Testis (tissue), 2 donors: ENCODE measurements around the gene CACNB3.

Source experiments
- POLR2A ChIP-seq: fragments of 450-650 bp; IDR thresholded peaks from one replicate; pipeline ENCODE4 v1.6.1; 2017; ENCODE audit warnings: antibody characterized with exemption, mild to moderate bottlenecking, moderate library complexity
- TF ChIP-seq, protein P1 (sequence below), 3 experiments: fragments of 450-650 bp in 2 of 3; fragments of 200-600 bp in 1 of 3; sonication (generic) in 1 of 3; IDR thresholded peaks; one replicate each; pipeline ENCODE4 v1.5.1; 2016 to 2019; ENCODE audit warnings: antibody characterized with exemption in 3 of 3, mild to moderate bottlenecking in 2 of 3, moderate library complexity in 1 of 3

DNA sequence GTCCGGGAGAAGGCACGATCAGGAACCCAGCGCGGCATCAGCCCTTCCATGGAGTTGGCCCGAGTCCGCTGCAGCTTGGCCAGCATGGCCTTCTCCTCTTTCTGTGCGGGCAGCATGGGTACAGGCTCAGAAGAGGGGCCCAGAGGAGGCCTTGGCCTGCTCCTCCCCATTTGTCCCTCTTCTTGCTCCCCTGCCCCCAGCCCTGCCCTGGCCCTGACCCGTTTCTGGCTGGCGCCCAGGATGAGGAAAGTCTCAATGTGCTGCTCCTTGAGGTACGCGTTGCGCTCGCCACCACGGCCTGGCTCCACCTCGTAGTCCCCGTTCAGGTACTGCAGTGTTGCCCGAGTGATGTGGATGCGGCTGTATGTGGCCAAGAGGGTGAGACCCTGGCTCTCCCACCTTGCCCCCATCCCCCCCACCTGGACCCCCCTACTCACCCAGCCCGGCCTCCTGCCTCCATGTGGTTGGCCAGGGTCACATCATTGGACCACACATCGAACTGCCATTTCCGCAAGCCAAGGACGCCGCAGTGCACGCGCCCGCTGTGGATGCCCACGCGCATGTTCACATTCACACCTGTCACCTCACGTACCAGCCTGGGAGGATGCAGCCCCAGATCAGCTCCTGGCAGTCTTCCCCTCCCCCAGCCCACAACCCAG is 42.2 kb upstream of the CACNB3 start:
- TF ChIP-seq, protein P1, sequence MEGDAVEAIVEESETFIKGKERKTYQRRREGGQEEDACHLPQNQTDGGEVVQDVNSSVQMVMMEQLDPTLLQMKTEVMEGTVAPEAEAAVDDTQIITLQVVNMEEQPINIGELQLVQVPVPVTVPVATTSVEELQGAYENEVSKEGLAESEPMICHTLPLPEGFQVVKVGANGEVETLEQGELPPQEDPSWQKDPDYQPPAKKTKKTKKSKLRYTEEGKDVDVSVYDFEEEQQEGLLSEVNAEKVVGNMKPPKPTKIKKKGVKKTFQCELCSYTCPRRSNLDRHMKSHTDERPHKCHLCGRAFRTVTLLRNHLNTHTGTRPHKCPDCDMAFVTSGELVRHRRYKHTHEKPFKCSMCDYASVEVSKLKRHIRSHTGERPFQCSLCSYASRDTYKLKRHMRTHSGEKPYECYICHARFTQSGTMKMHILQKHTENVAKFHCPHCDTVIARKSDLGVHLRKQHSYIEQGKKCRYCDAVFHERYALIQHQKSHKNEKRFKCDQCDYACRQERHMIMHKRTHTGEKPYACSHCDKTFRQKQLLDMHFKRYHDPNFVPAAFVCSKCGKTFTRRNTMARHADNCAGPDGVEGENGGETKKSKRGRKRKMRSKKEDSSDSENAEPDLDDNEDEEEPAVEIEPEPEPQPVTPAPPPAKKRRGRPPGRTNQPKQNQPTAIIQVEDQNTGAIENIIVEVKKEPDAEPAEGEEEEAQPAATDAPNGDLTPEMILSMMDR (IDR thresholded peaks at IDR 0.05): no peak
- TF ChIP-seq POLR2A: no peak
